GM12873 (cell line): ENCODE results near the gene LAMA2.

Experiments
- CTCF ChIP-seq: IDR thresholded peaks from 2 replicates; pipeline ENCODE4 v1.5.1; 2012; ENCODE audit warnings: low read depth, mild to moderate bottlenecking, moderate library complexity, low read length, control low read depth; ENCODE audit not compliant: insufficient read depth; ENCODE audit errors: missing control alignments

Gene LAMA2

GRCh38 chr6:129203190-129203900, 320.4 kb downstream of the LAMA2 start:
- TF ChIP-seq CTCF: no peak

DNA sequence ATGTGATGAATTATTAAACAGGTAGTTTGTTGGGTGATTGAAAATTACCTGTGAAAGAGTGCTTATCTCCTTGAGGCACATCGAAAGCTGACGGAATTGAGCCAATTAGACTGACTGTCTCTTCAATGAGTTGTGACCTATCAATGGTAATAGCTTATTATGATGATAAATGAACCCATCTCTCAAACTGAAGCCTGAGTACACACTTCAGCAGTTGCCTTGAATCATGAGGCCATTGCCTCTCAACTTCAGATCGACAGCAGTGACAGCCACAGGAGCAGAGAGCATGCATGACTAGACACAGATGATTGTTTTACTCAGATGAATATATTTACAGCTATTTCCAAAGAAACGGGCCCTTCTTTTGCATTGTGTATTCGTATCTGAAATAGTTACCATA, 323.9 kb downstream of the LAMA2 start:
- no peak for TF ChIP-seq CTCF

- no peak for TF ChIP-seq CTCF
Observed at GRCh38 chr6:129207832-129208231, 324.9 kb downstream of the LAMA2 start.

- no peak for TF ChIP-seq CTCF
Observed at GRCh38 chr6:129208415-129209034, 325.6 kb downstream of the LAMA2 start.

GRCh38 chr6:129209355-129209754, 326.4 kb downstream of the LAMA2 start:
- no peak for TF ChIP-seq CTCF

- TF ChIP-seq CTCF: no peak
Observed at GRCh38 chr6:129210684-129211083, 327.7 kb downstream of the LAMA2 start.

DNA sequence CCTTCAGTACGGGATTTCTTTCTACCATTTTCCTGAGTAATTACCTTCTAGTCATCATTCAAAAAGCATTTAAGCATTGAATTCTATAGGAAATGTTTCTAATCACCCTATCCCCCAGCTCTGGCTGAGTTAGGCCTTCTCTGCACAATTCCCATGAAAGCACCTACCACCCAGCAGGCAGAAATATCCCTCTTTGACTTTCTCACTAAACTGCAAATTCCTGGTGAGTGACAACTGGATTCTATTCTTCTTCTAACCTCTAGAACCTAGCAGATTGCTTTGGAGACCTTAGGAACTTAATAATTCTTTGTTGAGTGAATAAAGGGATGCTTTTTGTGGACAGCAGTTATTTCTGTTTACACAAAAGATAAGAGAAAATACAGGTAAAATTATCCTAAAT, 328.7 kb downstream of the LAMA2 start:
- TF ChIP-seq CTCF: no peak
